HTERT RPE-1 (cell line): ENCODE results near the gene TPD52L3.

Source experiments
- in situ Hi-C: fragments of 300-500 bp; cut with MboI; formaldehyde crosslinking; loops from 4 replicates; pipeline ENCODE4 v1.14.3; 2020; ENCODE audit warnings: low sequenced_read_pairs

The TPD52L3 gene

GRCh38 chr9:6328103-6328502 lies at the start of gene TPD52L3:
TSS of gene TPD52L3 (plus strand) at chr9:6328375. CDS start at chr9:6328596, 221 bp downstream.
- in situ Hi-C loops = no loop called here

GRCh38 chr9:6301858-6302257 lies 26.3 kb upstream of the TPD52L3 start:
- in situ Hi-C loops = no loop called here

DNA sequence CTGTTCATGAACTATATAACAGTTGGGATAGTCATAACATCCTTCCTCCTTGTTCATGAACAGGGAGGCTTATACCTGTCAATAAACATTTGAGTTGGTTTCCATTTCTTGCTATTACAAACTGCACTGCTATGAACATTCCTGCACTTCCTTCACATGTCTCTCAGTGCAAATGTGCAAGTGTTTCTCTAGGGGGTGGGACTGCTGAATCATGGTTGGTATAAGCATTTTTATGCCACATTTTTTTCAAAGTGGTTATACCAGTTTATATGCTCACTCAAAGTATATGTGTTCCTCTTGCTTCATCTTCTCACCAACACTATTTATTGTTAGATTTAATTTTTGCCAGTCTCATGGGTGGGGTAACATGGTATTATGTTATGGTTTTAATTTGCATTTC lies 25.8 kb upstream of the TPD52L3 start:
- in situ Hi-C loops = no loop called here

- in situ Hi-C loops = no loop called here
Observed at GRCh38 chr9:6304232-6304631, 23.9 kb upstream of the TPD52L3 start.

GRCh38 chr9:6305954-6306563 lies 22.1 kb upstream of the TPD52L3 start:
- in situ Hi-C loops = no loop called here

DNA sequence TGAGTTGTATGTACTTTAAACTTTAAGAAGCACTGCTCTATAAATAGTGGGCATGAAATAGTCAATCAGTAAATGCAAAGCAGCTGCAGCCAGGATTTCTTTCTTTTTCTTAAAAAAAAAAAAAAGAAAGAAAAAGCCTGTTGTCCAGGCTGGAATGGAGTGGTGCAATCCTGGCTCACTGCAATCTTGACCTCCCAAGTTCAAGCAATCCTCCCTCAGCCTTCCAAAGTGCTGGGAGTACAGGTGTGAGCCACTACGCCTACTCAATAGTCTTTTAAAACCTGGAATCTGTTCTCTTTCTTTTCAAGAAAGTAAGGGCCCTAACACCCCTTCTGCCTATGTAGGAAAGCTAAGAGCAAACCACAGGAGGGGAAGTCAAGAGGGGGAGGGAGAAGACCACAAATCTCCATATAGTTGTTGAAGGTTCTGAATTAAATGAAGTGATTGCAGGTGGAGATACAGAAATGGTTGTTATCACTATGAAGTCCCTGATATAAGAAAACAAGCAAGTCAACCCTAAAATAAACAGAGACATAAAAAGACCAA lies 20.6 kb upstream of the TPD52L3 start:
- in situ Hi-C loops = no loop called here

DNA sequence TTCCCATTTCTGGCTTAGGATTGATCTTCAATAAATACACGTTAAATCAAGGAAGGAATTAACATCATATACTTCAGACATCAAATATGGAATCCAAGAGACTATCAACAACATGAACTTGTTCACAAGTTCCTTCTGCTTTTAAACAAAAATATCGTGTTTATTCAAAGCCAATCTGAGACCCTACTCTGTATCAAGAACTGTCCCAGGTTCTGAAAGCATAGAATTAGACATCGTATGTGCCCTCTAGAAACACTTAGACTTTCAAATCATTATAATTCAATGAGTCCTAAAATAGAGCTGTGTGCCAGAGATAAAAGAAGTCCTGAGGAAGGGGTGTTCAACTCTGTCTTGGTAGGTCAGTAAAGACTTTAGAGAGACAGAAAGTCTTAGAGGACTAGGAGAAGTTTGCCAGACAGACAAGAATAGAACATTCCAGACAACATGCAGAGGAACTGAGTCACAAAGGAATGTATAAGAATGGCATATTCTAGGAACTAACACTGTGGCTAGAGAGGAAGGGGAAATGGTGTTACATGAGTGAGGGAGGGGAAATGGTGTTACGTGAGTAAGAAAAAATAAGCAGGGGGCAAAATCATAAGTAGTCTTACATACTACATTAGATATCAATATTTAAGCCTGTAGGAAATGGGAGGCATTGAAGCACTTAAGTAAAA lies 2.9 kb downstream of the TPD52L3 start:
- in situ Hi-C loops = no loop called here

GRCh38 chr9:6334305-6334704 lies 6.1 kb downstream of the TPD52L3 start:
- in situ Hi-C loops = no loop called here

GRCh38 chr9:6348766-6349165 lies 20.6 kb downstream of the TPD52L3 start:
- in situ Hi-C loops = no loop called here

- in situ Hi-C loops = no loop called here
Observed at GRCh38 chr9:6351737-6352136, 23.6 kb downstream of the TPD52L3 start.

DNA sequence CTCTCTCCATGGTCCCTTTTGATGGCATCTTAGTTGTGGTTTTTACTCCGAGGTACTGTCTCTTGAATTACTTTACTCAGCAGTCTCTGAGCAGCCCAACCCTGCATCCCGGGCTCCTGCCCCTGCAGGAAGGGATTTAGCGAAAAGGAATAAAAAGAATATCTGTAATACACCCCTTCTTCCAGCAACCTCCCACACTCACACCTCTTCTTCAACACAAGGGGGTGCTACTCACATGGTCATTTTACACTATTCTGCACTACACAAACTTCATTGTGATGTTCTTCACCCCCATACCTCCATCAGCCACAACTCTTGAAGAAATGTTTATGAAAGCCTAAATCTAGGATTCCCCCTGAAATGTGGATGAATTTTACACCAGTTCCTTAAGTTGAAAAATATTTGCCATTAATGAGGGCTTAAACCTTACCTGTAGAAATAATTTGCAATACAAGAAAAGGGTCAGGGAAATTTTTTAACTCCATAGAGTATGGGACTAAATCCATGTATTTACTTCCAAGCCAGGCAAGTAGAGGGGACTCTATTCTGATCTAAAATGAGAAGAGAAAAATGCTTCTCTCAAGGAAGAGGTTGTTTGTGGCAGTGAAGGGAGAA lies 26.0 kb downstream of the TPD52L3 start:
- in situ Hi-C loops = no loop called here

GRCh38 chr9:6355728-6356127 lies 27.6 kb downstream of the TPD52L3 start:
- in situ Hi-C loops = no loop called here

DNA sequence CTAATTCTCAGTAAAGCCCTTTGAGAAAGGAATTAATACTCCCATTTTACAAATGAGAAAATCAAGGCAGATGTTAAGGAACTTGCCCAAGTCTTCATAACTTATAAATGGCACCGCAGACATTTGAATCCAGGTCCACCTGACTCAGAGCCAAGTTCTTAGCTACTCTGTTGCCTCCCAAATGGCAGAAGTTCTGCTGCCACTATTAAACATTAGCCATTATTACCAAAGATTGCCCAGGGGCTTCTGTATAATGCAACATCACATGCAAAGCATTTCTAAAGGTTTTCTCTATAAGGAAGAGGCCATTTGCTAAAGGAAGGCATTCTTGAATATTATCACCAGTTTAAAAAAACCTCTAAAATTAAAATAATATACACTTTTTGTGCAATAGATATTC lies 28.3 kb downstream of the TPD52L3 start:
- in situ Hi-C loops = no loop called here

GRCh38 chr9:6356904-6357303 lies 28.7 kb downstream of the TPD52L3 start:
- in situ Hi-C loops = no loop called here

DNA sequence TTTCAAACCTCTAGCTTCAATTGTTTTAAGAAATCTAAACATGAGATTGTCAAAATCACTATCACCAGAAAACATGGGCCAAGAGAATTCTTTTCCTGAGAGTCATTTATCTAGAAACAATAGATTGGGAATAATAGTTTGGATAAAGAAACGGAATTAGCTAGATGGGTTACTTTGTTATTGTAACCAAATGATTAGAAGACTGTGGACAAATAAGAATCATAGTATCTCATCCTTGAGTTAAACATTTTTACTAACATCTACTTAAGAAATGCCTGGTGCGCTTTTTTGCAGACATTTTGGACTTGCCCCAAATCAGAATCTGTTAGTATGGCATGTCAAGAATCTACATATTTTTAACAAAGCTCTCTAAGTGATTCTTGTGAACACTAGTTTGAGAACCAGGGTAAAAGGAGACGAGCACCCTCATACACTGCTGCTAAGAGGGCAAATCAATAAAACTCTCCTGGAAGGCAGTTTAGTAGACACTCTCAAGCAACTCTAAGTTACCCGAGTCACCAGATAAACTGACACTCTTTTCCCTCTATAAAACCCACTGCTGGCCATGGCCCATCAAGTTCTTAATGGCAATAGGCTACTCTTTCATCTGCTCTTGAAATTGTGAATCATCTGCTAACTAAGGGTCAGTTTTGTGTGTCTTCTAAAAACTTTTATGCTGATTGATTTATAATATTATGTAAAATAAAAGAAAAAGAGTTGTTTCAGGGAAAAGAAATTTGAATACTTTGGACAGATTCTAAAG lies 39.1 kb downstream of the TPD52L3 start:
- in situ Hi-C loops = no loop called here

- in situ Hi-C loops = no loop called here
Observed at GRCh38 chr9:6368831-6369230, 40.7 kb downstream of the TPD52L3 start.
